Measurements from ENCODE around the gene CTNS.

CTNS gene

DNA sequence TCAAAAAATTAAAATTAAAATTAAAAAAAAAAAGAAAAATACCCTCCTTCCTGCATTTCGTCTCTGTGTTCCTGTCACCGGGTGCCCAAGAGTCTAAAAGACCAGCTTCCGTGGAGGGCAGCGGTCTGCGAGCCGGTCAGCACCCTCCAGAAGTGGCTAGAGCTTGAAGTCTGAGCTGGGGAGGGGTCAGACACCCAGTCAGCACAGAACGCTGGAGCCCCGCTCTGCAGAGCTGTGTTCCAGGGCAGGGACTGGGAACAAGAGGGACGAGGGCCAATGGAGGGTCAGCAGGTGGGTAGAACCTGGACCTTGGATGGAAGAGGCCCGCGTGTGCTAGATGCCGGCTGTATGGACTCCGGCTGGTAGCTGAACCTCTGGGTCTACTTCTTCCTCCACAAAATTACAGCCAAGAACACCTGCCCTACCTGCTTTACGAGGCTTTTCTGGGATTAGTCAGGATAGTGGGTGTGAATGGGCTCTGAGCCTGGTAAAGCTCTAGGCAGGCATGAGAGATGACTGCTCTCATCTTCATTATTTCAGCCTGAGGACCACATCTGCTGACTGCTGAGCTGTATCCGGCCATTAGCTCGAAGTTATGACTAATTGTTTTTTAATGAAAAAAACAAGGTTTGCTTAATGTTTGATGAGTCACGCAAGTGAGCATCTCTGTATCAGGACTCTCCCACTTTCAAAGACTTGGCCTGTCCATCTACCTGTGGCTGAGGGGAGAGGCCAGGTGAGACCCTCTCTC, 33.3 kb upstream of the CTNS start:
- TF ChIP-seq, protein P1, sequence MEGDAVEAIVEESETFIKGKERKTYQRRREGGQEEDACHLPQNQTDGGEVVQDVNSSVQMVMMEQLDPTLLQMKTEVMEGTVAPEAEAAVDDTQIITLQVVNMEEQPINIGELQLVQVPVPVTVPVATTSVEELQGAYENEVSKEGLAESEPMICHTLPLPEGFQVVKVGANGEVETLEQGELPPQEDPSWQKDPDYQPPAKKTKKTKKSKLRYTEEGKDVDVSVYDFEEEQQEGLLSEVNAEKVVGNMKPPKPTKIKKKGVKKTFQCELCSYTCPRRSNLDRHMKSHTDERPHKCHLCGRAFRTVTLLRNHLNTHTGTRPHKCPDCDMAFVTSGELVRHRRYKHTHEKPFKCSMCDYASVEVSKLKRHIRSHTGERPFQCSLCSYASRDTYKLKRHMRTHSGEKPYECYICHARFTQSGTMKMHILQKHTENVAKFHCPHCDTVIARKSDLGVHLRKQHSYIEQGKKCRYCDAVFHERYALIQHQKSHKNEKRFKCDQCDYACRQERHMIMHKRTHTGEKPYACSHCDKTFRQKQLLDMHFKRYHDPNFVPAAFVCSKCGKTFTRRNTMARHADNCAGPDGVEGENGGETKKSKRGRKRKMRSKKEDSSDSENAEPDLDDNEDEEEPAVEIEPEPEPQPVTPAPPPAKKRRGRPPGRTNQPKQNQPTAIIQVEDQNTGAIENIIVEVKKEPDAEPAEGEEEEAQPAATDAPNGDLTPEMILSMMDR (IDR thresholded peaks at IDR 0.05; ENCODE audit: extremely low read depth, missing control alignments) = no peak
- no peak for DNase-seq (ENCODE audit: low spot score)

DNA sequence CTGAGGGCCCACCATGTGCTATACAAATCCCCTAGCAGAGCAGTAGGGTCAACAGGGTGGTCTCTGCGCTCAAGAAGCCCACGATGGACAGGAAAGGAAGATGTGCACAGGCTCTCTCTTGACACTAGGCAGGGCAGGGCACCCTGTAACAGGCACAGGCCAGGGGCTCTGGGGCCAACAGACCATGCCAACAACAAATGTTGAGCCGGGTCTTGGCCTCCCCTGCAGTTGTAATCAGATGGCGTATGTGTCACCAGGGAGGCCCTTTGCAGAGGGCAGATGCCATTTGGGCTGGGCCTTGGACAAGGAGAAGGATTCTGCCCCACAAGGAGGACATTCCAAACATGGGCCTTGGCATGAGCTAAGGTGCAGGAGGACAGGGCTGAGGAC, 32.7 kb upstream of the CTNS start:
- no peak for DNase-seq (ENCODE audit: low spot score)
- TF ChIP-seq, protein P1 (IDR thresholded peaks at IDR 0.05; ENCODE audit: extremely low read depth, missing control alignments) = no peak

DNA sequence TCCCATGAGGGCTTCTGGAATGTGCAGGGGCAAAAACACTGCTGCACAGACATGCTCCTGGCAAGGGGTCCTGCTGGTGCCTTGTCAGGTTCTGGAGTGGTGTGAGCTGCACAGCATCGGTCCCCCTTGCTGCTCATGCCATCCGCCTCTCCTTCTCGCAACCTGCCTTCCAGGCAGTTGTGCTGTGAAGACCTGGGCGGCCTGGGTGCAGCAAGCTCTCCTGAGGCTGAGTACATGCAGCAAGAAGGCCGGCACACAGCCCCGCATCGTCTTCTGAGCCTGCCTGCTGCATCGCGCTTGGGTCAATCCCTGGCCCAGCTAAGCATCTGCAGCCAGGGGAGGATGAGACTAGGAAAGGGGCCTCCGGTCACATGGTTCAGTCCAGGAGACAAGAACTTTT, 26.9 kb upstream of the CTNS start:
- TF ChIP-seq, protein P1 (IDR thresholded peaks at IDR 0.05; ENCODE audit: extremely low read depth, missing control alignments) = no peak
- DNase-seq (ENCODE audit: low spot score) = no peak

DNA sequence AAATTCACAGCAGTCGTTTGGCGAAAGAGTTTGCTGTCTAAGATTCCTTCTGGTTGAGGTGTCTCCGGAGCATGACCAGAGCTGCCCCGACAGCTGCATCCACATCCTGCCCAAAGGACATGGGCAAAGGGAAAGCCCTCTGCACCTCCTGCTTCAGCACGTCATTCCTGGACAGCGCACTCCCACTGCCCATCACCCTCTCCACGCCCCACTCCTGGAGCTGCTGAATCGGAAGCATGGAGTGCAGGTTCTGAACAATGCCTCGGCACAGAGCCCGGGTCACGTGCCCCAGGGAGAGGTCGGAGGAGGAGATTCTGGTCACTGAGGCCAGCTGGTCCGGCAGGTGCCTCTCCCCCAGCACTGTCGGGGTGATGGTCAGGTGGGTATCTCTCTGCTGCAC, 26.0 kb upstream of the CTNS start:
- DNase-seq (ENCODE audit: low spot score) = no peak
- TF ChIP-seq, protein P1 (IDR thresholded peaks at IDR 0.05; ENCODE audit: extremely low read depth, missing control alignments) = no peak

DNA sequence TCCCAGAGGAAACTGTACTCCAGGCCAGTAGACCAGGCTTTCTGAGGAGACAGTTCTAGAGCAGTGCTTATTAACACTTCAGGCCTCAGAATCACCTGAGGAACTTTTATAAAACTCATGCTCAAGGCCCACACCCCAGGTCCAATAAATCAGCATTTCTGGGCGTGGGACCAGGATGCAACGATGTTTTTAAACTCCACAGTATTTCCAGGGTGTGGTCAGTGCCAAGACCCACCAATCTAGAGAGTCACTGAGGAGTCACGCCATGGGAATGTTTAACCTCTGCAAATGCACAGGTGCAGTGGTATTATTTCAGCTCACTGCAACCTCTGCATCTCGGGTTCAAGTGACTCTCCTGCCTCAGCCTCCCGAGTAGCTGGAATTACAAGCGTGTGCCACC, 23.4 kb upstream of the CTNS start:
- DNase-seq (ENCODE audit: low spot score) = no peak
- TF ChIP-seq, protein P1 (IDR thresholded peaks at IDR 0.05; ENCODE audit: extremely low read depth, missing control alignments) = no peak

DNA sequence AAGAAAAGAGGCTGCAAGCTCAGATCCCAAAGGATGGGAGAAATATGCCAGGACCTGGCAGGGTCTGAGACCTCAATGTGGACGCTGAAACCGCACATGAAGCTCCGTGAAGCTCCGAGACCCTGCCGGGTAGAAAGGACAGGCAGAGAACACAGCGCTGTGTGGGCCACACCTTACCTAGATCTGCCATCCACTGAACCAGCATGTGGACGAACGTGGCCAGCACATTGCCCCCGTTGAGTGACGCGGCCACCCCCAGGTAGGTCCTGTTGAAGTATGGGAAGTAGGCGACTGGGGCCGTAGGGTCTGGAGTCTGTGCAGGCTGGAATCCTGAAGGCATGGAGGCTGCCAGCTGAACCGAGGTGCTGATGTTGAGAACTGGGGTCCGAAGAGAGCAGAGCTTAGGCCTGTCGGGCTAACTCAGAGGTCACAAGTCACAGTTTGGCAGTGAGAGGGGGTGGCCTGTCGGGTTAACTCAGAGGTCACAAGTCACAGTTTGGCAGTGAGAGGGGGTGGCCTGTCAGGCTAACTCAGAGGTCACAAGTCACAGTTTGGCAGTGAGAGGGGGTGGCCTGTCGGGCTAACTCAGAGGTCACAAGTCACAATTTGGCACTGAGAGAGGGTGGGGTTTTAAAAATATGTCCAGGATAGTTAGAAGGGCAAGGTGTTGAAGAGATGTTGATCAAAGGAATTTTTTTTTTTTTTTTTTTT, 21.2 kb upstream of the CTNS start:
- TF ChIP-seq, protein P1 (IDR thresholded peaks at IDR 0.05; ENCODE audit: extremely low read depth, missing control alignments) = no peak
- DNase-seq (ENCODE audit: low spot score) = no peak

DNA sequence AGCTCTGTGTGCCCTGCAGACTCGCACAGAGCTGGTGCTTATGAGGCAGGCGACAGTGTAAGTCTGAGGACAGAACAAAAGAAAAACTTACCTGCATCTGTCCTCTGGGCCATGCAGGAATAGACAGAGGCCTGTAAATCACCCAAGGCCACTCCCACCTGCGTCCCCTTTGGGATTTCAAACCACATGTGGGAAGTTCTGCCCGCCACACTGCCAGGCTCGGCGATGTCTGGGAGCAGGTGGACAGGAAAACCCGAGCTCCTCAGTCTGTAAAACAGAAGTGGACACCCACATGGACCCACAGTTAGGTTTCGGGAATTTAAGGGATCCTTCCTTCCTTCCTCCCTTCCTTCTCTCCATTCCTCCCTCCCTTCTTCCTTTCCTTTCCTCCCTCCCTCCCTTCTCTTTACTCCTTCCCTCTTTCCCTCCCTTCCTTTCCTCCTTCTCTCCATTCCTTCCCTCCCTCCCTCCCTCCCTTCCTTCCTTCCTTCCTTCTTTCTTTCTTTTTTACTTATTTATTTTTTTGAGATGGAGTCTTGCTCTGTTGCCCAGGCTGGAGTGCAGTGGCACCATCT, 15.3 kb upstream of the CTNS start:
- DNase-seq (ENCODE audit: low spot score) = no peak
- TF ChIP-seq, protein P1 (IDR thresholded peaks at IDR 0.05; ENCODE audit: extremely low read depth, missing control alignments) = no peak
